Activated gamma-delta T cell treated with anti-CD3 and anti-CD28 coated beads, Interleukin-2, amount 50 U/mL, for 16 hours (primary cell): ENCODE data around the gene MAZ.
"Not testable (repeated sequence)": the region's sequence is repeated elsewhere in the genome, so short reads cannot be mapped to it uniquely, and the experiment has no call there.

Experiments used
- DNase-seq: peaks from one replicate; pipeline ENCODE4 v3.0.0-alpha.2; 2020; ENCODE audit warnings: low read depth

Gene MAZ

GRCh38 chr16:29806099-29806579 lies at the start of gene MAZ:
Gene MAZ (plus strand): TSS chr16:29806529. CDS start chr16:29806702, 173 bp downstream.
- peak; percentile 58 for DNase-seq

GRCh38 chr16:29756654-29757053 lies 49.7 kb upstream of the MAZ start:
- DNase-seq: no peak

GRCh38 chr16:29757086-29757485 lies 49.2 kb upstream of the MAZ start:
- not testable (repeated sequence) for DNase-seq

GRCh38 chr16:29757950-29758466 lies 48.3 kb upstream of the MAZ start:
- DNase-seq: no peak

- no peak for DNase-seq
These were observed 45.6 kb upstream of the MAZ start for GRCh38 chr16:29760567-29761279.

- DNase-seq: not testable (repeated sequence)
These were observed 45.1 kb upstream of the MAZ start for GRCh38 chr16:29761280-29761651.

DNA sequence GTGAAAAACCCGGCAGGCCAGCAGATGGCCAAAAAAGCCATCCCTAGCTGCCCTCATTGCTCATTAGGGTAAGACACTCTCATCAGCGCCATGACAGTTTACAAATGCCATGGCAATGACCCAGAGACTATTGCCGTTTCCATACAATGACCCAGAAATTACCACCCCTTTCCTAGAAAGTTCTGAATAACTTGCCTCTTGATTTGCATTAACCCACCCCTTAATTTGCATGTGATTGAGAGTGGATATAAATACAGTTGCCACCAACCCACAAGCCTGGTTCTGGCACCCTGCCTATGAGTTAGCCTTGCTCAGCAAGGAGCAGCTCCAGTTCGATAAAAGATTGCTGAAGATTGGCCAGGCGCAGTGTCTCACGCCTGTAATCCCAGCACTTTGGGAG lies 44.4 kb upstream of the MAZ start:
- DNase-seq: no peak

DNA sequence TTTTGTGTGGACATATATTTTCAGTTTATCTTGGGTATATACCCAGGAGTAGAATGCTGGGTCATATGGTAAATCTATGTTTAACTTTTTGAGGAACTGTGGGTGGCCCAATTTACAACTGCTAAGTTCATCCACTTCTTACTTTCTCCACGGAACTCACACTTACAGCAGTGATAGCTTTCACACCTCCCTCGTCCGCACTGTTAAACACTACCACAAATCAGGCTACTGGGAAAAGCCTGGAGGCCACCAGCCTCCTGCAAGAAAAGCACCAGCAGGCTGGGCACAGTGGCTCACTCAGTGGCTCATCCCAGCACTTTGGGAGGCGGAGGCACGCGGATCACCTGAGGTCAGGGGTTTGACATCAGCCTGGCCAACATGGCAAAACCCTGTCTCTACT lies 43.0 kb upstream of the MAZ start:
- no peak for DNase-seq

DNA sequence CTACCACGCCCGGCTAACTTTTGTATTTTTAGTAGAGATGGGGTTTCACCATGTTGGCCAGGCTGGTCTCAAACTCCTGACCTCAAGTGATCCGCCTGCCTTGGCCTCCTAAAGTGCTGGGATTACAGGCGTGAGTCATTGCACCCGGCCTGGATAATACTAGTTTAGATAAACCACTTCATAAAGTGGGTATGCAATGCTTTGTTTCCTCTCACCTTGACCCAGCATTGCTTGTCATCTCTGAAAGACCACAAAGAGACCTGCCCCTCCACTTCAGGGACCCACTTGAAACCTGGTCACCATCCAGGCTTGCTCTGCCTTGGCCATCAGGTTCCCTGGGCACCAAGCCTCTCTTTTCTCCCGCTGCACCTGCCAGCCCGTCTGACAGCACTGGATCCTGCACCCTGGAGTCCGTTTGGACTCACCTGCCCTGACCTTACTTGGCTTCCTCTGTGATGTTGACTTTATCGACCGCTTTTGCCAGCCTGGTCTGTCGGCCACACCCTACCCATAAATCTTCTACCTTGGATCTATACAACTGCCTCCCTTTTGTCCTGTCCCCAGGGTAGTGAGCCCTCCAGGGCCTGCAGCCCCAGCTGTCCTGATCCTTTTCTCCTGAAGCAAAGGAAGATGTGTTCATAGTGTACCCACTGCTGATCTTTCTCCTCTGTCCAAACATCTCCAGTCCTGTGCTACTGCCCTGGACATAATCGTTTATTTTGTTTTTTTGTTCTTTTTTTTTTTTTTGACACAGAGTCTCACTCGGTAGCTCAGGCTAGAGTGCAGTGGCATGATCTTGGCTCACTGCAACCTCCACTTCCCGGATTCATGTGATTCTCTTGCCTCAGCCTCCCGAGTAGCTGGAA lies 40.9 kb upstream of the MAZ start:
- no peak for DNase-seq

DNA sequence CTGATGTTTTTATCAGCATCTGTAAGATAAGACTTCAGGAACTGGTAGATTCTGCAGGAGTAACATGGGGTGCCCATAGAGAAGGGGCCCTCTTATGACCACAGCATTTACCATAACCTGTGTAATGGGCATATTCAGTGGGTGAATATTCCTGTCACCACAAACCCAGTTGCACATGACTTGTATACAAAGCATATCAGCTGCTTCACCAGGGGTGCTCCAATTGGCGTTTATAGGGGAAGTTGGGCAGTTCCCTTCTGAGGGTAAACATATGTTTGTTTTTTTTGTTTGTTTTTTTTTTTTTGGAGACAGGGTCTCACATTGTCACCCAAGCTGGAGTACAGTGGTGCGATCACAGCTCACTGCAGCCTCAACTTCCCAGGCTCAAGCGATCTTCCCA lies 39.8 kb upstream of the MAZ start:
- no peak for DNase-seq

DNA sequence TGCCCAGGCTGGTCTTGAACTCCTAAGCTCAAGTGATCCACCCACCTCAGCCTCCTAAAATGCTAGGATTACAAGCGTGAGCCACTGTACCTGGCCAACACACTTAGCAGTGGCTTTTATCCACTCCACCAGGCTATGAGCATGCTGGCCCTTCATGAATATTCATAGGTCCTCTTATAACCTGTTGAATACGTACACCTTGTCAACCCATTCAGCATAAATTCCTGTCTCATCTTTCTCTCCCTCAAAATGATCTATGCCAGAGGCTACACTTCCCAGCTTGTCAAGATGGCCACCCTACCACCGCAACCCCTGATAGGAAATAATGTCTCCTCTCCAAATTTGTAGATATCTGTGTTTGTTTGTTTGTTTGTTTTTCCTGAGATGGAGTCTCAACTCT lies 39.3 kb upstream of the MAZ start:
- DNase-seq: no peak

DNA sequence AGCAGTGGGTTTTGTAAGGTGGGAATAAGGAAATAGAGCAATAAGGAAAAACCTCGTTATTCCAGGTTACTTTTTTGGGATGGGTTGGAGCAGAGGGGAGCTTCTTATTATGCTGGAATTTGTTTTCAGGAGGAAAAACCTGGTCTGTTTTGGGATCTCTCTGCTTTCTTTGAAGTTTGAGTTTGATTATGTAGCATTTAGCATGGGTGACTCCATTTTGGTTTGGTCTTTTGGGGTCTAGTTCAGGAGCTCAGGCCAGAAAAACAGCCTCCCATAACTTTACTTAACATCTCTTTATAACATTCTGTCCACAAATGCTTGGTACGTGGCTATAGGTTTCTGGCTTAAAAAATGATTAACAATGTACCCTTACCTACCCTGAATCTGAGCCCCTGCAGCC lies 36.8 kb upstream of the MAZ start:
- no peak for DNase-seq

- DNase-seq: no peak
These were observed 35.9 kb upstream of the MAZ start for GRCh38 chr16:29770250-29770929.

DNA sequence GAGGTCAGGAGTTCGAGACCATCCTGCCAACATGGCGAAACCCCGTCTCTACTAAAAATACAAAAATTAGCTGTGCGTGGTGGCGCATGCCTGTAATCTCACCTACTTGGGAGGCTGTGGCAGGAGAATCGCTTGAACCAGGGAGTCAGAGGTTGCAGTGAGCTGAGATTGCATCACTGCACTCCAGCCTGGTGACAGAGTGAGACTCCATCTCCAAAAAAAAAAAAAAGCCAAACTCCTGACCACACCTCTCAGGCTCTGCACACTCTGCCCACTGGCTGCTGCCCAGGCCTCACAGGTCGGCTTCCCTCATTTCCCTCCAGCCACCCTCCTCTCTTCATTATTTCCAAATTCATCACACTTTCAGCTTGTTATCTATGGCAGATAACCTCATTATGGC lies 34.0 kb upstream of the MAZ start:
- DNase-seq: not testable (repeated sequence)

GRCh38 chr16:29774730-29775129 lies 31.6 kb upstream of the MAZ start:
- no peak for DNase-seq

- DNase-seq: no peak
These were observed 30.5 kb upstream of the MAZ start for GRCh38 chr16:29775742-29776408.

DNA sequence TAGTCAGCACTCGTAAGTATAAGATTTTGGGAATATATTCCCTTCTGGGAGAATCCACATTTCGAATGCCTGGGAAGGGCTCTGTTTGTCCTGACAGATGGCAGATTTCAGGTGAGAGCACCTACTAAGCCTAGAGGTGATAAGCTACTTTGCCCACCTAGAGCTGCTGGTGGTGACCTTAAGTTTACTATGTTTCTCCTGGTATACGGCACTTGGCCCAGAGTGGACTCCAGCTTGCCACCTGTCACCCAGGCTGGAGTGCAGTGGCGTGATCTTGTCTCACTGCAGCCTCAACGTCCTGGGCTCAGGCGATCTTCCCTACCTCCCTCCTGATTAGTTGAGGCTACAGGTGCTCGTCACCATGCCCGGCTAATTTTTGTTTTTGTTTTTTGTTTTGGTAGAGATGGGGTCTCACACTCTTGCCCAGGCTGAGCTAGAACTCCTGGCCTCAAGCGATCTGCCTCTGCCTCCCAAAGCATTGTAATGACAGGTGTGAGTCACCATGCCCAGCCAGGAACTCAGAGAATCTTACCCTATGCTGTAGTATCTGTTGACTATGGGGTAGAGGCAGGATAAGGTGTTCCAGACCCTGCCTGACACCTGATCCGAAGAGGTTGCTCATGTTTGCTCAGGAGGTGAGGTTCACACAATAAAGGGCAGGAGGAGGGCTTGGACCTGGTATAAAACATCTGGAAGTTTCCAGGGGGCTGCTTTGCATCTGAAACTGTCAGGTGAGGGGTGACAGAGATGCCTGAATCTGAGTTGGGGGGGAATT lies 28.6 kb upstream of the MAZ start, which contains the start of gene ZG16:
Gene ZG16 (plus strand): TSS at position 681 of the 775 bp plus-strand sequence. CDS start 1,011 bp downstream, outside the sequence.
- no peak for DNase-seq

DNA sequence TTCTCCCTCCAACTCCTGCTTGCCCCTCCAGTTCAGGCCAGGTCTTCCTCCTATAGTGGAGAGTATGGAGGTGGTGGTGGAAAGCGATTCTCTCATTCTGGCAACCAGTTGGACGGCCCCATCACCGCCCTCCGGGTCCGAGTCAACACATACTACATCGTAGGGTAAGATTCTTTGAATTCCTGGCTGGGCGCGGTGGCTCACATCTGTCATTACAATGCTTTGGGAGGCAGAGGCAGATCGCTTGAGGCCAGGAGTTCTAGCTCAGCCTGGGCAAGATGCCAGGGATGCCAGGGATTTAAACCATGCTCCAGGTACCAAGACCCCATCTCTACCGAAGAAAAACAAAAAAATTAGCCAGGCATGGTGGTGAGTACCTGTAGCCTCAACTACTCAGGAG lies 26.9 kb upstream of the MAZ start:
- no peak for DNase-seq

GRCh38 chr16:29783094-29783953 lies 23.0 kb upstream of the MAZ start:
- DNase-seq: not testable (repeated sequence)

GRCh38 chr16:29784157-29784556 lies 22.2 kb upstream of the MAZ start:
- no peak for DNase-seq
